Ovary (tissue), 9 donors: ENCODE results near the gene ARNT2. TPM values are rescaled to one million over a fixed set of nuclear protein-coding genes. Genes with fewer than 3 reads are reported as not detected.

Experiments used
- DNase-seq, 5 donors: peaks; one replicate each; pipeline ENCODE4 v3.0.0-alpha.2; 2019 to 2020
- H3K27ac ChIP-seq, 2 donors: fragments of 200-600 bp; one replicate each; pipeline versions ENCODE4 v1.5.1 to v1.8.0; 2019 to 2022
- H3K27me3 ChIP-seq: fragments of 200-600 bp; one replicate; pipeline ENCODE4 v1.8.0; 2022
- H3K36me3 ChIP-seq: fragments of 200-600 bp; sonication (generic); one replicate; pipeline ENCODE4 v1.5.1; 2019
- H3K4me1 ChIP-seq: one replicate; pipeline ENCODE4 v1.8.1; 2013; ENCODE audit warnings: mild to moderate bottlenecking, moderate library complexity; ENCODE audit not compliant: insufficient read depth
- H3K4me3 ChIP-seq: fragments of 200-600 bp; sonication (generic); one replicate; pipeline ENCODE4 v1.5.1; 2017
- H3K9me3 ChIP-seq, 2 donors: fragments of 200-600 bp in 1 of 2; sonication (generic) in 1 of 2; one replicate each; pipeline versions ENCODE4 v1.5.1 to v1.8.1; 2013 to 2019; ENCODE audit warnings: mild to moderate bottlenecking in 1 of 2, moderate library complexity in 1 of 2
- EP300 ChIP-seq: sonication (generic); formaldehyde crosslinking; IDR thresholded peaks from one replicate; pipeline ENCODE4 v1.6.1; 2017; ENCODE audit warnings: antibody characterized with exemption
- POLR2A ChIP-seq: fragments of 450-650 bp; IDR thresholded peaks from one replicate; pipeline ENCODE4 v1.6.1; 2017; ENCODE audit warnings: antibody characterized with exemption, mild to moderate bottlenecking, moderate library complexity
- WGBS, 3 donors: extraction: QIAGEN DNeasy Blood & Tissue Kit in 1 of 3; methylation state at CpG; one replicate each; pipeline versions ENCODE4 v1.1.5 to v1.1.7; 2013 to 2017; 5-methylcytosine and 5-hydroxymethylcytosine counted together
- intact Hi-C, 4 donors: fragments of 100-400 bp; cut with DNase I; formaldehyde crosslinking; loops; one replicate each; pipeline versions ENCODE4 v1.11.0 to v1.15.1; 2022 to 2023
- polyA plus RNA-seq, 2 donors: library from polyadenylated mRNA; stranded (reverse); fragments of 200-250 nt in 1 of 2; fragments of 350-450 nt in 1 of 2; fragmentation: Illumina TruSeq in 1 of 2; extraction: RNeasy Lipid Tissue Mini Kit (QIAGEN cat#74804) in 1 of 2; gene quantifications; one replicate each; pipeline ENCODE4 v1.2.3, GENCODE V29; 2013 to 2014
- total RNA-seq, 7 donors: library from RNA; depleted of rRNA in 2 of 7; stranded (reverse); fragments of >200 nt in 2 of 7; fragmentation: NEBNext Ultra II Directional in 3 of 7; extraction: Animal tissue kit (Norgen Biotek cat#: 25700) in 3 of 7; gene quantifications; one replicate each; pipeline versions ENCODE4 v1.1.0 to v1.2.4, GENCODE V29; 2016 to 2023
- TF ChIP-seq, protein P1 (sequence below), 3 donors: fragments of 450-650 bp in 2 of 3; fragments of 200-600 bp in 1 of 3; IDR thresholded peaks; one replicate each; pipeline versions ENCODE4 v1.5.1 to v1.8.0; 2016 to 2022; ENCODE audit warnings: antibody characterized with exemption in 3 of 3, mild to moderate bottlenecking in 1 of 3
- donor health status: DM: no; HTN: no; CAD: no; lungs with moderate emphysema.
- donor health status: DM: no; HTN: no; CAD: no.
- donor health status: Bipolar disorder and iron deficiency.
- donor health status: DM: yes; HTN: yes; CAD: no.
- donor health status: DM: no; HTN: no; CAD: no.
- donor health status: DM: yes; HTN: yes; CAD: no.

Gene ARNT2
- total and polyA plus RNA-seq, 9 donors = 11.0 to 20.5 (median 16.2) TPM

DNA sequence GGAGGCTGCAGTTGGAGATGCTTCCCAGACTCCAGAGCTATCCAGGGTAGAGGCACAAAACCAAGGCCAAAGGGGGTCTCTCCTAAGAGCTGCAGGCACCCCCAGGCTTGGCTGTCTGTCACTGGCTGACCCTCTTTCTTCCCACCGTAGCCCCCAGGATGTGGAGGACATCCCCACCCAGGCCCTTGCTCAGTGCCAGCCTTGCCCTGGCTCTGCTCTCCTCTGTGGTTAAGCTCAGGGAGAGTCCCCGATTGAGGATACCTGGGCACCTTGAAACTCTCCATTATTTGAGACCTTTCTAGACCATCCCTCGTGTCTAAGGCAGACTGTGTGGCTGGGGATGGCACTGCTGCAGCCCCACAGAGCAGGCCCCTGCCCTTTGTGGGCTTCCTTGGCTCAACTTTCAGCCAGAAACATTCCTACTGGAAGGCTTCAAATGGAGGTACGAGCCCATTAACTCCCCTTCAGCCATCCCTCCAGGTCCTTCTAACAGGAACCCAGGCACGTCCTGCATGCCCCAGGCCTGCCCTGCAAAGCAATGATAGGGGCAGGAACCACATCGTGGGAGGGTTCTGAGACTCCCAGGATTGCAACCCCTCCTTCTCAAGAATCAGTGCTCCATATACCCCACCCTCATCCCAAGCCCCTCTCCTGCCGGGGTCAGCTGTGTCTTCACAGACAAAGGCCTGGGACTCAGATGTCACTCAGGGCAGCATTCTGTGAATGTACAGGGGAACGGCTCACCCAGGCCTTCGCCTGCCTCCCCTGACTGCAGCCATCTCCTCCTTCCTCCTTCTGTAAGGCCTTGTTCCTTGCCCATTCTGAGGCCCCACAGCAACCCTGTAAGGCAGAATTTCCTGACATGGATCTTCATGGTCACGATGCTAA is 188.0 kb downstream of the ARNT2 start:
- intact Hi-C loops = no loop called here
- H3K4me1 ChIP-seq = no peaks in the 10 kb centered on the region
- no peak overlapping the region for H3K27ac ChIP-seq
- WGBS, 3 donors = 92 to 95% (median 93%) methylated on average over 10 of the region's 10 CpGs
- H3K36me3 ChIP-seq = no peaks in the 10 kb centered on the region
- H3K4me3 ChIP-seq = no peak overlapping the region
- no peaks in the 10 kb centered on the region for H3K9me3 ChIP-seq
- TF ChIP-seq, protein P1, sequence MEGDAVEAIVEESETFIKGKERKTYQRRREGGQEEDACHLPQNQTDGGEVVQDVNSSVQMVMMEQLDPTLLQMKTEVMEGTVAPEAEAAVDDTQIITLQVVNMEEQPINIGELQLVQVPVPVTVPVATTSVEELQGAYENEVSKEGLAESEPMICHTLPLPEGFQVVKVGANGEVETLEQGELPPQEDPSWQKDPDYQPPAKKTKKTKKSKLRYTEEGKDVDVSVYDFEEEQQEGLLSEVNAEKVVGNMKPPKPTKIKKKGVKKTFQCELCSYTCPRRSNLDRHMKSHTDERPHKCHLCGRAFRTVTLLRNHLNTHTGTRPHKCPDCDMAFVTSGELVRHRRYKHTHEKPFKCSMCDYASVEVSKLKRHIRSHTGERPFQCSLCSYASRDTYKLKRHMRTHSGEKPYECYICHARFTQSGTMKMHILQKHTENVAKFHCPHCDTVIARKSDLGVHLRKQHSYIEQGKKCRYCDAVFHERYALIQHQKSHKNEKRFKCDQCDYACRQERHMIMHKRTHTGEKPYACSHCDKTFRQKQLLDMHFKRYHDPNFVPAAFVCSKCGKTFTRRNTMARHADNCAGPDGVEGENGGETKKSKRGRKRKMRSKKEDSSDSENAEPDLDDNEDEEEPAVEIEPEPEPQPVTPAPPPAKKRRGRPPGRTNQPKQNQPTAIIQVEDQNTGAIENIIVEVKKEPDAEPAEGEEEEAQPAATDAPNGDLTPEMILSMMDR (IDR thresholded peaks at IDR 0.05) = no peak
- TF ChIP-seq EP300 (no peak), POLR2A (no peak)
- DNase-seq = no peak
- H3K27me3 ChIP-seq = no peaks in the 10 kb centered on the region

DNA sequence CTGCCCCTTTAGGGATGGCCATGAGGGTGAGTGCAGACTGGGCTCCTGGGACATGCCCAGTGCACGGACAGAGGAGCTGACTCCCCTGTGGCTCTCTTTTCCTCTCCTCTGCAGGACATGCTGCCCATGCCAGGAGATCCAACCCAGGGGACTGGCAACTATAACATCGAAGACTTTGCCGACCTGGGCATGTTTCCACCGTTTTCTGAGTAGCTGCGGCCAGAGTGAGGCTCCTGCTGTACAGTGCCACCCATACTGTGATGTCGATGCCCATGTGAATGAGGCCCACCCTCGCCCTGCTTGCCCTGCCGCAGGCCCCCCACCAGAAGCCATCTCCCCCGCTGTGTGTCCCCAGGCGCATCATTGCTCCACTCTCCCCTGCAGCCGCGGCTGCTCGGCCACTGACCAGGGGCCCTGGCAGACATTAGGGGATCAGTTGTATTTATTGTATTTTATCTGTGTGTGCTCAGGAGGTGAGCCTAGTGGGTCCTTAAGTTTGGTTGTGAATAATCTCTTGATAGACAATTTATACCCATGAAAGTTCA is 189.4 kb downstream of the ARNT2 start:
- H3K27ac ChIP-seq = no peak overlapping the region
- H3K4me3 ChIP-seq = no peak overlapping the region
- no peaks in the 10 kb centered on the region for H3K9me3 ChIP-seq
- H3K36me3 ChIP-seq = no peaks in the 10 kb centered on the region
- DNase-seq = no peak
- 89 to 94% (median 90%) methylated on average over 13 of the region's 13 CpGs for WGBS, 3 donors
- no peak for TF ChIP-seq EP300
- TF ChIP-seq, protein P1 (IDR thresholded peaks at IDR 0.05) = no peak
- no peak for TF ChIP-seq POLR2A
- intact Hi-C loops = no loop called here
- no peaks in the 10 kb centered on the region for H3K27me3 ChIP-seq
- no peaks in the 10 kb centered on the region for H3K4me1 ChIP-seq

DNA sequence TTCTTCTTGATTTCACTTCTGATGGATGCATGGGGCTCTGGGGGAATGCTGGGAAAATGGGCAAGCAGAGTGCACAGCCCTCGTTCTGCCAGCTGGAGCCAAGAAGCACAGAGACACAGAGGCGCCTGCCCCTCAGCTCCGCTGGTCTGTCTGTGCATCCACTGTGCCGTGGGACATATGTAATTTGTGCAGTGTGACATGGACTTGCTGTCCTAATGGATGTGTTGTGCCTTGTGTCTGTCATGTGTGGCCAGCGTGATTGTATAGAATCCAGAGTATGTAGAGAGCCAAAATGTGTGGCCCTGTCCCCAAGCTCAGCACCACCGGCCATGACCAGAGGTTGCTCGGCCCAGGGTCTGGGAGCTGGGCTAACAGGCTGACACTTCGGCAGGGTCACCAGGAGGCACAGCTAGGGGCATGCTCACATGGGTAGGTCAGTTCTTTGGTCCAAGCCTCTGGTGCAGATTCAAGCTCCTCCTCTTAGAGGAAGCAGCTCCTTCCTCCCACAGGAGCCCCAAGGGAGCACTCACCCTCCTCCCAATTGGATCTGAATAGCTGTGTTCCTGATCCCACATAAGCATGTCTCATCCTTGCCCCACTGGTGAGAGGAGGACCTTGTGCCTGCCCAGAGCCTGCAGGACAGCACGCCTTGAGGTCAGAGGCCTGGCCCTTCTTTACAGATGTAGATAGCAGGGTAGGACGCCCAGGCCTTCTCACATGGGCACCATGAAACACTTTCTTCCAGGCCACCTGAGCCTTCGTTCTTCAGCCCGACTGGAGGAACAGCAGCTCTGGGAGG is 190.1 kb downstream of the ARNT2 start:
- intact Hi-C loops = no loop called here

DNA sequence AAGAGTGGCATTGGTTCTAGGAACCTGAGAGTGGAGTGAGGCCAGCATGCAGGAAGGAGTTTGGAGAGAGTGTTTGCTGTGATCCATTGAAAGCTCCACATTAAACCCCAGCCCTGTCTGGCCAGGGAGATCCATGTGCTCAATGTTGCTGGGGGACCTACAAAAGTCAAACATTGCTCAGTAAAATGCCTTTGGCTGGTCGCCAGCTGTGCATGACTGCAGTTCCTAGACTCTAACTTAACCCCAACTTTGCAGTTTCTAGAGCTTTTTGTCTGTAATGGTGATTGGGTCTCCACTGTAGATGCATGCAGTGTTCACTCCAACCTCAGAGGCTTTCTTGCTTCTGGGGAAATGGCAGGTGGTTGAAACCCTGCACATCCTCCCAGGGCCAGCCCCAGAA is 191.2 kb downstream of the ARNT2 start:
- Histone ChIP-seq H3K4me3 (no peak overlapping the region), H3K36me3 (no peaks in the 10 kb centered on the region), H3K27ac (no peak overlapping the region), H3K4me1 (no peaks in the 10 kb centered on the region), H3K27me3 (no peaks in the 10 kb centered on the region), H3K9me3 (no peaks in the 10 kb centered on the region)
- no peak for DNase-seq
- TF ChIP-seq EP300 = no peak
- TF ChIP-seq, protein P1 (IDR thresholded peaks at IDR 0.05) = no peak
- TF ChIP-seq POLR2A = no peak
- intact Hi-C loops = no loop called here
- 0 to 24% (median 12%) methylated on average over 1 of the region's 1 CpG for WGBS, 3 donors

More for the DNA sequence above, 190.1 kb downstream of the ARNT2 start:
- no peaks in the 10 kb centered on the region for H3K36me3 ChIP-seq
- WGBS, 3 donors = 90% methylated on average over 12 of the region's 12 CpGs
- DNase-seq = no peak
- H3K4me1 ChIP-seq = no peaks in the 10 kb centered on the region
- TF ChIP-seq POLR2A = no peak
- no peak overlapping the region for H3K4me3 ChIP-seq
- H3K27me3 ChIP-seq = no peaks in the 10 kb centered on the region
- no peak overlapping the region for H3K27ac ChIP-seq
- no peaks in the 10 kb centered on the region for H3K9me3 ChIP-seq
